Measurements from ENCODE around the gene ATOX1. TPM values are rescaled to one million over a fixed set of nuclear protein-coding genes. Genes with fewer than 3 reads are reported as not detected.

ATOX1 gene
- total RNA-seq, 3 donors from 2014 or later, result 52.5 to 54.8 (median 53.6) TPM

DNA sequence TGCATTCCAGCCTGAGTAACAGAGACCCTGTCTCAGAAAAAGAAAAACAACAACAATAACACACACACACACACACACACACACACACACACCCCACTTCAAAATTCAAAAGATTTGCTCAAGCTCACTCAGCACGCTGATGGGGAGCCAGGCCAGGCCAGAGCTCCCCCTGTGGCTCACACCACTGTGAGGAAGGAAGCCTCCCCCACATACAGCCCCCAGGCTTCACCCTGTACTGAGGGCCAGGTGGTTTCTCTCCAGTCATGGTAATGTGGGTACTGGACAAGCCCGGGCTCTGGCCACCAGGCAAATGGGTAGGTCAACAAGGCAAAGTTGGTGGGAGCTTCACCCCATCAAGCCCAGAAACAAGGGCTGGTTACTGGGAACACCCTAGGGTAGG lies 19.0 kb downstream of the ATOX1 start:
- H3K36me3 ChIP-seq (ENCODE audit: low read depth), result no peaks in the 10 kb centered on the region
- ATAC-seq (no peak), DNase-seq (no peak)
- no peaks in the 10 kb centered on the region for H3K4me1 ChIP-seq (ENCODE audit: low read depth)
- intact Hi-C loops (cut with DNase I, micrococcal nuclease), result no loop called here
- H3K4me3 ChIP-seq, result no peak overlapping the region
- H3K9me3 ChIP-seq, result no peaks in the 10 kb centered on the region
- TF ChIP-seq, protein P1, sequence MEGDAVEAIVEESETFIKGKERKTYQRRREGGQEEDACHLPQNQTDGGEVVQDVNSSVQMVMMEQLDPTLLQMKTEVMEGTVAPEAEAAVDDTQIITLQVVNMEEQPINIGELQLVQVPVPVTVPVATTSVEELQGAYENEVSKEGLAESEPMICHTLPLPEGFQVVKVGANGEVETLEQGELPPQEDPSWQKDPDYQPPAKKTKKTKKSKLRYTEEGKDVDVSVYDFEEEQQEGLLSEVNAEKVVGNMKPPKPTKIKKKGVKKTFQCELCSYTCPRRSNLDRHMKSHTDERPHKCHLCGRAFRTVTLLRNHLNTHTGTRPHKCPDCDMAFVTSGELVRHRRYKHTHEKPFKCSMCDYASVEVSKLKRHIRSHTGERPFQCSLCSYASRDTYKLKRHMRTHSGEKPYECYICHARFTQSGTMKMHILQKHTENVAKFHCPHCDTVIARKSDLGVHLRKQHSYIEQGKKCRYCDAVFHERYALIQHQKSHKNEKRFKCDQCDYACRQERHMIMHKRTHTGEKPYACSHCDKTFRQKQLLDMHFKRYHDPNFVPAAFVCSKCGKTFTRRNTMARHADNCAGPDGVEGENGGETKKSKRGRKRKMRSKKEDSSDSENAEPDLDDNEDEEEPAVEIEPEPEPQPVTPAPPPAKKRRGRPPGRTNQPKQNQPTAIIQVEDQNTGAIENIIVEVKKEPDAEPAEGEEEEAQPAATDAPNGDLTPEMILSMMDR (IDR thresholded peaks at IDR 0.05), result no peak

DNA sequence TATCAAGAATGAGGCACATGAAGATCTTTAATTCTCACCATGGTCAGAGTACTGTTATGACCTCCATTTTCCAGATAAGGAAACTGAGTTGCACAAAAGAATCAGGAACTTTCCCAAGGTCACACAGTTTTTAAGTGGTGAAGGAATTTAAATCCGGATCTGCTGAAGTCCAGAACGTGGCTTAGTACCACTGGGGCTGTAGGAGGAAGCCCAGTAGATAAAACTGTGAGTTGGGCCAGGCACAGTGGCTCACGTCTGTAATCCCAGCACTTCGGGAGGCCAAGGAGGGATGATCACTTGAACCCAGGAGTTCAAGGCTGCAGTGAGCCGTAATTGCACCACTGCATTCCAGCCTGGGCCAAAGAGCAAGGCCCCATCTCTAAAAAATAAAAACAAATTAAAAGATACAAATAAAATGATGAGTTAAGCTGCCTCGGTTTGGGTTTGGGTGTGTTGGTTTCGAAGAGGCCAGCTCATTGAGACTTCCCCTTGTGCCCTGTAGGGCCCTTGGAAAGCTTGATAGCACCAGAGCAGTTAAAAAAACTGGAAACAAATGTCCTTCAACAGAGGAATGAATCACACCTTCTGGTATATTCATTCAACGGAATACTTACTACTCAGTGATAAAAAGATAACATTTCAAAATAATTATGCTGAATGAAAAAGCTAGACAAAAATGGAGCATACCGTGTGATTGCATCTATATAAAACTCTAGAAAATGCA lies 20.1 kb downstream of the ATOX1 start:
- no peaks in the 10 kb centered on the region for H3K36me3 ChIP-seq (ENCODE audit: low read depth)
- no peaks in the 10 kb centered on the region for H3K9me3 ChIP-seq
- DNase-seq (no peak), ATAC-seq (no peak)
- intact Hi-C loops (cut with DNase I, micrococcal nuclease), result no loop called here
- no peaks in the 10 kb centered on the region for H3K4me1 ChIP-seq (ENCODE audit: low read depth)
- TF ChIP-seq, protein P1 (IDR thresholded peaks at IDR 0.05), result no peak
- H3K4me3 ChIP-seq, result no peak overlapping the region

DNA sequence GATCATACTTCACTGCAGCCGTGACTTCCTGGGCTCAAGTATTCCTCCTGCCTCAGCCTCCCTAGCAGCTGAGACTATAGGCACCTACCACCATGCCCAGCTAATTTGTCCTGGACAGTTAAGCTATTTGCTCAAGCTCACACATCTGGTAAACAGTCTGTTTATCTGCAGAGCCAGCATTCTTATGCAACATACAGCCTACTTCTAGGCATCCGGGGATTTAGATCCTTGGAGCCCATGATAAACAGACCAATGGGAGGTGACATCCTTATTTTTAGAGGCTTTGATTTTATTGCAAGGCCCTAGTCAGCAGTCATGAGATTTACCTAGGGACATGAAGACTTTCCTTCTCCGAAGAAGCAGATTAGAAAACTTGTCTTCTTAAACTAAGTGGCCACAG lies 21.0 kb downstream of the ATOX1 start:
- TF ChIP-seq, protein P1 (IDR thresholded peaks at IDR 0.05), result no peak
- no peaks in the 10 kb centered on the region for H3K4me1 ChIP-seq (ENCODE audit: low read depth)
- intact Hi-C loops (cut with DNase I, micrococcal nuclease), result no loop called here
- H3K4me3 ChIP-seq, result no peak overlapping the region
- no peaks in the 10 kb centered on the region for H3K36me3 ChIP-seq (ENCODE audit: low read depth)
- no peaks in the 10 kb centered on the region for H3K9me3 ChIP-seq
- DNase-seq (no peak), ATAC-seq (no peak)

DNA sequence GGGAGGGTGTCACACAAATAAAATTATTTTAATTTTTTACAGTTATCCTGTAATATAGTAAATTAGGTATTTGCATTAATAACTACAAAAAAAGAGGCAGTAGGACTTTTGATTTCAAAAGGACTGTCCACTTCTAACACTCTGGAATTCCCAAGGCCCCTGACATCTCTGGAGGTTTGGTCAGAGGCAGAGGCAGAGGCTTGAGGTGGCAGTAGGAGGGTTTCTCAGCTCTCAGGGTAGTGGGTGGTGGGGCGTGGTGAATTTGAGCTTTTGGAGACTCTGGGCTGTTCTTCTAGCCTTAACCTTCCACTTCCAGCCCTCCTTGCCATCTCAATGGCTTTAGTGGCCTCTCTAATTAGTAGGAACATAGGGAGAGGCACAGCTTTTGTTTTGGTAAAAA lies 22.8 kb downstream of the ATOX1 start:
- H3K4me3 ChIP-seq, result no peak overlapping the region
- H3K9me3 ChIP-seq, result no peaks in the 10 kb centered on the region
- DNase-seq, result no peak
- intact Hi-C loops (cut with DNase I, micrococcal nuclease), result no loop called here
- no peaks in the 10 kb centered on the region for H3K36me3 ChIP-seq (ENCODE audit: low read depth)
- TF ChIP-seq, protein P1 (IDR thresholded peaks at IDR 0.05), result no peak
- no peak for ATAC-seq
- no peaks in the 10 kb centered on the region for H3K4me1 ChIP-seq (ENCODE audit: low read depth)

DNA sequence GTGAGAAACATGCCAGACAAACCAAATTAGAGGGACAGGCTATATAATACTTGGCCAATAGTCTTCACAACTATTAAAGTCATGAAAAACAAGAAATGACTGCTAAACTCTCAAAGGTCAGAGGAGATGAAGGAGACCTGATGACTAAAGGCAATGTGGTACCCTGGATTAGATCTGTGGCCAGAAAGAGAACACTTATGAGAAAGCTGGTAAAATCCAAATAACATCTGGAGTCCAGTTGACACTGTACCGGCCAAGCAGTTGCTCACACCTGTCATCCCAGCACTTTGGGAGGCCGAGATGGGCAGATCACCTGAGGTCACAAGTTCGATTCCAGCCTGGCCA lies 24.4 kb downstream of the ATOX1 start:
- intact Hi-C loops (cut with DNase I, micrococcal nuclease), result no loop called here
- no peak for DNase-seq
- TF ChIP-seq, protein P1 (IDR thresholded peaks at IDR 0.05), result no peak

More for the DNA sequence above, 24.4 kb downstream of the ATOX1 start:
- peaks cover 14% of the 10 kb centered on the region for H3K9me3 ChIP-seq
- H3K36me3 ChIP-seq (ENCODE audit: low read depth), result no peaks in the 10 kb centered on the region
- H3K4me1 ChIP-seq (ENCODE audit: low read depth), result no peaks in the 10 kb centered on the region
- ATAC-seq, result no peak
- no peak overlapping the region for H3K4me3 ChIP-seq
